ENCODE measurements around the gene SUPT16H.
A peak's percentile ranks its signal among the peaks of the same experiment; 100 is the strongest.

SUPT16H gene

GRCh38 chr14:21346532-21347135 is 37.2 kb downstream of the SUPT16H start:
- H3K27ac Mint-ChIP-seq, result no peak overlapping the region

GRCh38 chr14:21343035-21343794 is 40.6 kb downstream of the SUPT16H start:
- Mint-ChIP-seq H3K4me1 (ENCODE audit: low read depth in 2 of 2) (no peaks in the 10 kb centered on the region), H3K9me3 (no peaks in the 10 kb centered on the region), H3K36me3 (ENCODE audit: insufficient read depth) (no peaks in the 10 kb centered on the region), H3K27me3 (peaks cover 17 to 19% of the 10 kb centered on the region in 2 donors), H3K4me3 (no peak overlapping the region), H3K27ac (no peak overlapping the region)
- DNase-seq (no peak), ATAC-seq (replicated peaks) (no peak)

More at GRCh38 chr14:21346532-21347135, 37.2 kb downstream of the SUPT16H start:
- Mint-ChIP-seq H3K27me3 (peaks cover 0 to 10% of the 10 kb centered on the region in 2 donors), H3K4me1 (ENCODE audit: low read depth in 2 of 2) (no peaks in the 10 kb centered on the region), H3K9me3 (no peaks in the 10 kb centered on the region), H3K36me3 (ENCODE audit: insufficient read depth) (peaks cover 11% of the 10 kb centered on the region), H3K4me3 (no peak overlapping the region)
- DNase-seq (no peak), ATAC-seq (replicated peaks) (no peak)

GRCh38 chr14:21334202-21334906 is 49.5 kb downstream of the SUPT16H start:
- DNase-seq, result no peak
- no peak overlapping the region for H3K27ac Mint-ChIP-seq

GRCh38 chr14:21332950-21333349 is 50.9 kb downstream of the SUPT16H start:
- no peaks in the 10 kb centered on the region for H3K9me3 Mint-ChIP-seq
- H3K27ac Mint-ChIP-seq, result no peak overlapping the region
- H3K4me3 Mint-ChIP-seq, result no peak overlapping the region
- H3K36me3 Mint-ChIP-seq (ENCODE audit: insufficient read depth), result no peaks in the 10 kb centered on the region
- H3K27me3 Mint-ChIP-seq, result no peaks in the 10 kb centered on the region
- no peaks in the 10 kb centered on the region for H3K4me1 Mint-ChIP-seq (ENCODE audit: low read depth in 2 of 2)
- DNase-seq, result no peak
- no peak for ATAC-seq (replicated peaks)

More at GRCh38 chr14:21334202-21334906, 49.5 kb downstream of the SUPT16H start:
- Mint-ChIP-seq H3K4me3 (no peak overlapping the region), H3K36me3 (ENCODE audit: insufficient read depth) (no peaks in the 10 kb centered on the region), H3K4me1 (ENCODE audit: low read depth in 2 of 2) (no peaks in the 10 kb centered on the region), H3K27me3 (no peaks in the 10 kb centered on the region), H3K9me3 (no peaks in the 10 kb centered on the region)
- ATAC-seq (replicated peaks), result no peak

GRCh38 chr14:21326972-21327371 is 56.8 kb downstream of the SUPT16H start:
- H3K4me1 Mint-ChIP-seq (ENCODE audit: low read depth in 2 of 2), result no peaks in the 10 kb centered on the region
- H3K9me3 Mint-ChIP-seq, result no peaks in the 10 kb centered on the region
- DNase-seq, result no peak
- H3K27ac Mint-ChIP-seq, result no peak overlapping the region
- no peak overlapping the region for H3K4me3 Mint-ChIP-seq
- peaks cover 16 to 43% of the 10 kb centered on the region in 2 donors for H3K27me3 Mint-ChIP-seq
- no peak for ATAC-seq (replicated peaks)
- H3K36me3 Mint-ChIP-seq (ENCODE audit: insufficient read depth), result no peaks in the 10 kb centered on the region

GRCh38 chr14:21322716-21323115 is 61.1 kb downstream of the SUPT16H start:
- ATAC-seq (replicated peaks) (no peak), DNase-seq (no peak)
- peaks cover 29 to 55% of the 10 kb centered on the region in 2 donors for H3K27me3 Mint-ChIP-seq
- no peaks in the 10 kb centered on the region for H3K9me3 Mint-ChIP-seq
- no peak overlapping the region for H3K4me3 Mint-ChIP-seq
- no peaks in the 10 kb centered on the region for H3K36me3 Mint-ChIP-seq (ENCODE audit: insufficient read depth)
- peak overlapping the region in 1 of 2 donors; percentile 12 for H3K27ac Mint-ChIP-seq
- H3K4me1 Mint-ChIP-seq (ENCODE audit: low read depth in 2 of 2), result peaks cover 0 to 6% of the 10 kb centered on the region in 2 donors

GRCh38 chr14:21320913-21321312 is 62.9 kb downstream of the SUPT16H start:
- H3K27me3 Mint-ChIP-seq, result peaks cover 27 to 44% of the 10 kb centered on the region in 2 donors
- H3K9me3 Mint-ChIP-seq, result no peaks in the 10 kb centered on the region
- H3K4me1 Mint-ChIP-seq (ENCODE audit: low read depth in 2 of 2), result peaks cover 0 to 6% of the 10 kb centered on the region in 2 donors
- ATAC-seq (replicated peaks) (no peak), DNase-seq (no peak)
- H3K4me3 Mint-ChIP-seq, result no peak overlapping the region
- no peaks in the 10 kb centered on the region for H3K36me3 Mint-ChIP-seq (ENCODE audit: insufficient read depth)
- H3K27ac Mint-ChIP-seq, result no peak overlapping the region

GRCh38 chr14:21317398-21317797 is 66.4 kb downstream of the SUPT16H start:
- Mint-ChIP-seq H3K36me3 (ENCODE audit: insufficient read depth) (no peaks in the 10 kb centered on the region), H3K4me3 (no peak overlapping the region), H3K27ac (no peak overlapping the region), H3K4me1 (ENCODE audit: low read depth in 2 of 2) (peaks cover 0 to 6% of the 10 kb centered on the region in 2 donors), H3K27me3 (peaks cover 23 to 27% of the 10 kb centered on the region in 2 donors), H3K9me3 (no peaks in the 10 kb centered on the region)
- DNase-seq (no peak), ATAC-seq (replicated peaks) (no peak)

GRCh38 chr14:21313512-21313911 is 70.3 kb downstream of the SUPT16H start:
- H3K36me3 Mint-ChIP-seq (ENCODE audit: insufficient read depth), result peaks cover 5% of the 10 kb centered on the region
- H3K27ac Mint-ChIP-seq, result no peak overlapping the region
- DNase-seq, result no peak
- H3K9me3 Mint-ChIP-seq, result no peaks in the 10 kb centered on the region
- ATAC-seq (replicated peaks), result no peak
- peaks cover 7 to 16% of the 10 kb centered on the region in 2 donors for H3K27me3 Mint-ChIP-seq
- H3K4me3 Mint-ChIP-seq, result no peak overlapping the region
- peaks cover 6 to 9% of the 10 kb centered on the region in 2 donors for H3K4me1 Mint-ChIP-seq (ENCODE audit: low read depth in 2 of 2)

GRCh38 chr14:21311614-21312013 is 72.2 kb downstream of the SUPT16H start:
- DNase-seq (no peak), ATAC-seq (replicated peaks) (no peak)
- H3K27me3 Mint-ChIP-seq, result peaks cover 7 to 16% of the 10 kb centered on the region in 2 donors
- H3K36me3 Mint-ChIP-seq (ENCODE audit: insufficient read depth), result peaks cover 5% of the 10 kb centered on the region
- H3K27ac Mint-ChIP-seq, result no peak overlapping the region
- no peaks in the 10 kb centered on the region for H3K9me3 Mint-ChIP-seq
- no peak overlapping the region for H3K4me3 Mint-ChIP-seq
- peaks cover 9 to 15% of the 10 kb centered on the region in 2 donors for H3K4me1 Mint-ChIP-seq (ENCODE audit: low read depth in 2 of 2)

- Mint-ChIP-seq H3K27me3 (peaks cover 7 to 16% of the 10 kb centered on the region in 2 donors), H3K36me3 (ENCODE audit: insufficient read depth) (peaks cover 5% of the 10 kb centered on the region), H3K27ac (no peak overlapping the region), H3K4me1 (ENCODE audit: low read depth in 2 of 2) (peaks cover 11 to 15% of the 10 kb centered on the region in 2 donors), H3K4me3 (no peak overlapping the region), H3K9me3 (no peaks in the 10 kb centered on the region)
- ATAC-seq (replicated peaks) (no peak), DNase-seq (no peak)
Observed at GRCh38 chr14:21309956-21310355, 73.9 kb downstream of the SUPT16H start.

GRCh38 chr14:21309238-21309636 is 74.6 kb downstream of the SUPT16H start:
- DNase-seq (no peak), ATAC-seq (replicated peaks) (no peak)
- Mint-ChIP-seq H3K36me3 (ENCODE audit: insufficient read depth) (peaks cover 5% of the 10 kb centered on the region), H3K27ac (peak overlapping the region; percentile 47 to 81), H3K4me3 (peak overlapping the region; percentile 65 to 75), H3K9me3 (no peaks in the 10 kb centered on the region), H3K27me3 (peaks cover 7 to 16% of the 10 kb centered on the region in 2 donors), H3K4me1 (ENCODE audit: low read depth in 2 of 2) (peaks cover 11 to 15% of the 10 kb centered on the region in 2 donors)

- peaks cover 5% of the 10 kb centered on the region for H3K36me3 Mint-ChIP-seq (ENCODE audit: insufficient read depth)
- H3K9me3 Mint-ChIP-seq, result no peaks in the 10 kb centered on the region
- DNase-seq, result peak; percentile 45 to 66 (median 66)
- H3K27me3 Mint-ChIP-seq, result peaks cover 7 to 16% of the 10 kb centered on the region in 2 donors
- peak overlapping the region; percentile 47 to 81 for H3K27ac Mint-ChIP-seq
- H3K4me3 Mint-ChIP-seq, result peak overlapping the region; percentile 65 to 75
- peak; percentile 89 for ATAC-seq (replicated peaks)
- peaks cover 11 to 15% of the 10 kb centered on the region in 2 donors for H3K4me1 Mint-ChIP-seq (ENCODE audit: low read depth in 2 of 2)
Observed at GRCh38 chr14:21308479-21309237, 75.2 kb downstream of the SUPT16H start.

Data from effector memory CD8-positive, alpha-beta T cell (primary cell).